Stimulated activated CD8-positive, alpha-beta memory T cell treated with anti-CD3 and anti-CD28 coated beads, Interleukin-7, amount 100 ng/mL, for 4 hours (primary cell): ENCODE measurements around the gene KLK6.

ENCODE experiments used
- DNase-seq, 2 donors: peaks; one replicate each; pipeline ENCODE4 v3.0.0-alpha.2; 2020; ENCODE audit warnings: low read depth in 2 of 2

The KLK6 gene

GRCh38 chr19:50910722-50911121 is 58.7 kb downstream of the KLK6 start:
- no peak for DNase-seq

- DNase-seq = no peak
These were observed 59.9 kb downstream of the KLK6 start for GRCh38 chr19:50909240-50910070.
